Spinal cord (tissue), 10 donors: ENCODE data around the gene THAP7. TPM values are rescaled to one million over a fixed set of nuclear protein-coding genes. Genes with fewer than 3 reads are reported as not detected.
"Not testable (repeated sequence)": the region's sequence is repeated elsewhere in the genome, so short reads cannot be mapped to it uniquely, and the experiment has no call there.

Experiments
- DNase-seq, 6 donors: peaks; one replicate each; pipeline versions ENCODE4 v3.0.0 to v3.0.0-alpha.2; 2013 to 2015; ENCODE audit warnings: low spot score in 6 of 6, low read depth in 4 of 6
- H3K27ac ChIP-seq: one replicate; pipeline ENCODE4 v1.5.1; 2013; ENCODE audit warnings: low read depth, low read length, control low read depth
- H3K27me3 ChIP-seq: one replicate; pipeline ENCODE4 v1.6.1; 2013; ENCODE audit warnings: low read length; ENCODE audit not compliant: control insufficient read depth, insufficient read depth
- H3K36me3 ChIP-seq: one replicate; pipeline ENCODE4 v1.6.1; 2013; ENCODE audit warnings: low read length; ENCODE audit not compliant: control insufficient read depth, insufficient read depth
- H3K4me1 ChIP-seq: one replicate; pipeline ENCODE4 v1.6.1; 2013; ENCODE audit warnings: low read length; ENCODE audit not compliant: control insufficient read depth, insufficient read depth
- H3K4me3 ChIP-seq: one replicate; pipeline ENCODE4 v1.5.1; 2013; ENCODE audit warnings: low read depth, low read length, control low read depth
- H3K9me3 ChIP-seq: one replicate; pipeline ENCODE4 v1.6.1; 2013; ENCODE audit warnings: low read length; ENCODE audit not compliant: control insufficient read depth, insufficient read depth
- WGBS: methylation state at CpG from one replicate; pipeline ENCODE4 v1.1.5; 2013; ENCODE audit warnings: missing lambda C conversion rate; ENCODE audit not compliant: insufficient coverage; 5-methylcytosine and 5-hydroxymethylcytosine counted together
- polyA plus RNA-seq, 2 donors: library from polyadenylated mRNA; unstranded; fragments of 120-200 nt; gene quantifications; one replicate each; pipeline ENCODE4 v1.2.1, GENCODE V29; 2013; ENCODE audit not compliant: insufficient read length in 2 of 2
- total RNA-seq, 2 donors: library from RNA; depleted of rRNA in 1 of 2; stranded (reverse); fragments of 120-200 nt in 1 of 2; fragments of >200 nt in 1 of 2; gene quantifications; one replicate each; pipeline versions ENCODE4 v1.2.3 to v1.2.4, GENCODE V29; 2013 to 2014
- donor health status: healthy.

Gene THAP7
- total and polyA plus RNA-seq, 4 donors = 15.1 to 37.2 (median 30.1) TPM

DNA sequence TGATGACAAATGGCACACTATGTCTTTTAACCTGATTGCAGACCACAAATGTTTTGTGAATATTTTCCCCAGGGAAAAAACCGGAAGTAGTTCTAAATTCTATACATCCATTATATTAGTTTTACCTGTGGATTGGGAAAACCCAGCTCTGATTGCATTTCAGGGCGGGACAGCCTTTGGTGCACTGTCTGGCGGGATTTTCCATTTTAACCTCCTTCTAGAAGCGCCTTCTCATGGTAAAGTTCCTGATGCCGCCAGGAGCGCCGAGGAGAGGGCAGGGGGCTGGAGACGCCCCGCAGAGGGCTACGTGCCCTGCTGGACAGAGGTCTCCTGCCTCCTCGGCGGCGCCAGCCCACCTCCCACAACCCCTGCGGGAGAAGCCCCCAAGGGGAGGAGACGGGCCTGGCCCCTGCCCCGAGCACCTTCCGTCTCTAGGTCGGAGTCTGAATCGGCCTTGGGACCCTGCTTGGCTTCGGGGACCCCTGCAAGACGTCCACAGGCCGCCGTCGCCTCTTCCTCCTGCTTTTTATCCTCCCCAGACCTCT is 11.8 kb upstream of the THAP7 start:
- H3K4me3 ChIP-seq = peak overlapping the region; percentile 53
- H3K27me3 ChIP-seq = no peaks in the 10 kb centered on the region
- 1% methylated on average over 21 of the region's 24 CpGs for WGBS
- peaks cover 10% of the 10 kb centered on the region for H3K36me3 ChIP-seq
- H3K4me1 ChIP-seq = peaks cover 42% of the 10 kb centered on the region
- no peaks in the 10 kb centered on the region for H3K9me3 ChIP-seq
- peak overlapping the region; percentile 77 for H3K27ac ChIP-seq
- peak in 1 of 6 donors; percentile 54 for DNase-seq

DNA sequence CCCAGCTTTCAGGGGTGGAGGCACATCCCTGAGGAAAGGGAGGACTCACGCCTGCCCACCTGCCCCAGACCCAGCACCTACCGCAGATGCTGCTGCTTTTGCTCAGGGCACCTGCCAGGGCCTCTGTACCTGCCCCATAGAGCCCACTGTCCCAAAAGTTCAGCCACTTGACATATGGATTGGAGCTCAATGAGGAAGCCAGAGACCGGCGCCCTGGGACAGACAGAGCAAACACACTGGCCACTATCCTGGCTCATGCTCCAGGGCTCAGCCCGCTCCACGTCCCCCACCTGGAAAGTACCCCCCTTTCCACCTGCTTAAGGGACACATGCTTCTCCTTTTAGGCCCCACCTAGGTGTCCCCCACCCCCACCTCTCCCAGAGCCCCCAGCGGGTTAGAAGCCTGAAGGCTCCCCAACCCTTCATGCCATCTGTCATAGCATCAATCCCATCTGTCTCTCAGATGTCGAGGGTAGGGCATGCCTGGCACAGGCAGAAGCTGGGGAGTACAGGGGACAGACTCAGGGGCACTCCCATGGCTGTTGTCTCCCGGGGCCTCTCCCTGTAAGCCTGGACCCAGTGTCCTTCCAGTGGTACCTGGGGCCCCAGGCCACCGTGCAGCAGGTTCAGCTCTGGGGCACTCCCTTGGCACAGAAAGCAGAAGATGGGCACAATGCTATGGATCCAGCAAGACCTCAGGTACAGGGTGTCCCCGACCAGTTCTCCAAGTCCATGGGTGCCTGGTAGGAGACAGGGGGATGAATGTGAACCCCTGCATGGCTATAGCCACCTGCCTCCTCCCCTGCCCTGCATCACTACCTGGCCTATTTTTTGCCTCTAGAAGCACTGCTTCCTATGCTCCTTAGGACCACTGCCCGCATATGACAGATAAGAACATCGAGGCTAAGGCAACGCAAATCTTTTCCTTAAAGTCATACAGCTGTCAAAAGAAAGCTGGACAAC is 10.8 kb upstream of the THAP7 start:
- Histone ChIP-seq H3K27ac (no peak overlapping the region), H3K9me3 (no peaks in the 10 kb centered on the region), H3K27me3 (no peaks in the 10 kb centered on the region), H3K4me1 (peaks cover 42% of the 10 kb centered on the region), H3K4me3 (no peak overlapping the region), H3K36me3 (peaks cover 15% of the 10 kb centered on the region)
- DNase-seq = peak in 1 of 6 donors; percentile 55
- WGBS = 73% methylated on average over 10 of the region's 14 CpGs

DNA sequence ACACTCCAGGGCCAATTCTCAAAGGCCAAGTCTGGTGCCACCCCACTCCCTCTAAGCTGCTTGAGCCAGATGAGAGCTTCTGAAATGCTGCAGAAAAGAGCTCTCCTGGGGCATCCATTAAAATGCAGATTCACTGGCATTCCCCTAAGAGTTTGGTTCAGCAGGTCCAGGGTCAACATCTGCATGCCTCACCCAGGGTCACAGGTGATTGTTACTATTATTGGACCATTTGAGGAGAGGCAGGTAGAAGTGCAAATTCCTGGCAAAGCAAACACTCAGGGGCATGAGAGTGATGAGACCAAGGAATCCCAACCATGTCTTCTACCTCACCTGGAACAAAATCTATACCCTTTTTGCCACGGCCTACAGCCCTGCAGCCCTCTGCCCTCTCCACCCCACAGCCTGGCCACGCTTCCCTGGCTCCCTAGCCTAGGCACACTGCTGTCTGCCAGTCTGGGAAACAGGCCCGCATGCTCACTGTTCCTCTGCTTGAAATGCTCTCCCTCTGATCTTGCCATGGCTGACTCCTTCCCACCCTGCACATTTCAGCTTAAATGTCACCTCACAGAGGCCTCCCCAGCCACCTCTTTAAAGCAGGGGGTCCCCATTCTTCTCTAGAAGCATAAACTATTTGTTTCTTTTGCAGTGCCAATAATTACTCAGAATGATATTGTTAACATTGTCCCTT is 8.7 kb upstream of the THAP7 start:
- no peak for DNase-seq
- no peak overlapping the region for H3K27ac ChIP-seq
- H3K4me3 ChIP-seq = no peak overlapping the region
- no peaks in the 10 kb centered on the region for H3K9me3 ChIP-seq
- no peaks in the 10 kb centered on the region for H3K27me3 ChIP-seq
- peaks cover 18% of the 10 kb centered on the region for H3K36me3 ChIP-seq
- peaks cover 35% of the 10 kb centered on the region for H3K4me1 ChIP-seq
- 89% methylated on average over 3 of the region's 3 CpGs for WGBS

DNA sequence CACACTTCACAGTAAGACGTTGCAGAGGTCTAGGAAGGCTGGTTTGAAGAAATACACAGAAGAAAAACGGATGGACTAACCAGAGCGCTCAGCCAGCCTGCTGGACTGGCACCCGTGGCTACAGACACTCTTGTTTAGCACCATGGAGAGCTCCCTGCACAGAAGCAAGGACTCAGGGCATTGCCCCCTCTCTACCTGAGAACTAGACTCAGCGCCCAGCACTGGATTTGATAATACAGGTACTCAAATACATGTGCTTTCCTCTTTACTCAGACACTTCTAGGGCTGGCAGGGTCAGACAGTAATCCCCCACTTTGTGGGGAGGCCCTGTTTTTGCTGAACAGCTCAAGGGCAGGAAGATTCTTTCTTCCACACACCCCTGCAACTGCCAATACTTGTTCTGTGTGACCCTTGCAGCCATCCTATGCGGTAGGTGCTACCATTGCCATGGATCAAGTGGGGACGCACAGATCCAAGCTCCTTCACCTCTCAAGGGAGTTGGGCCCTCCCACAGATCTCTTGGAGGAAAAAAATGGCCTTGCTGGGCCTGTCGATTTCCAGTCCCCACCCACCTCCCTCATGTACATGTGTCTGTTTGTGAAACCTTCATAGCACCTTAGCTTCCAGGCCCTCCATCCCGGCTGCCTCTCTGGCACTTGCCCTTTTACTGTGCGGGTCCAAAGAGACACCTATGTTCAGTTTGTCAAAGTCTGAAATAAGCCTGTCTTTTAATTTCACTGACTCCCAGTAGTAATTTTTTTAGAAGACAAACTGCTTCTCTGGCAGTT is 7.9 kb upstream of the THAP7 start:
- 62% methylated on average over 10 of the region's 10 CpGs for WGBS
- H3K9me3 ChIP-seq = no peaks in the 10 kb centered on the region
- DNase-seq = no peak
- H3K4me3 ChIP-seq = no peak overlapping the region
- H3K4me1 ChIP-seq = peaks cover 28% of the 10 kb centered on the region
- peaks cover 25% of the 10 kb centered on the region for H3K36me3 ChIP-seq
- no peak overlapping the region for H3K27ac ChIP-seq
- no peaks in the 10 kb centered on the region for H3K27me3 ChIP-seq

DNA sequence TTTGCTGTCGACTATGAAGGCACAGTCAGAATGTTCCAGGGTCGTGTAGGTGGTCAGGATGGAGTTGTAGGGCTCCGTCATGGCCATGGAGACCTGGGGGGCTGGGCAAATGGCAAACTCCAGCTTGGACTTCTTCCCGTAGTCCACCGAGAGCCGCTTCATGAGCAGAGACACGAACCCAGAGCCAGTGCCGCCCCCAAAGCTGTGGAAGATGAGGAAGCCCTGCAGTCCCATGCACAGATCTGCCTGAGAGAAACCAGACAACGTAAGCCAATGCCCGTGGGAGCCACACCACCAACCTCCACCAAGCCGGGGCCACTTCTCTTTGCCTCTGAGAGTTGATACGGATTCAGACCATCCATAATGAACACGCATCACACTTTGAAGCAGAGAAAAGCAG is 7.3 kb upstream of the THAP7 start:
- H3K27me3 ChIP-seq, DNase-seq, H3K9me3 ChIP-seq, H3K4me3 ChIP-seq, H3K27ac ChIP-seq: not testable (repeated sequence)
- Histone ChIP-seq H3K4me1 (peaks cover 21% of the 10 kb centered on the region), H3K36me3 (peaks cover 25% of the 10 kb centered on the region)
- WGBS = 89% methylated on average over 13 of the region's 13 CpGs

DNA sequence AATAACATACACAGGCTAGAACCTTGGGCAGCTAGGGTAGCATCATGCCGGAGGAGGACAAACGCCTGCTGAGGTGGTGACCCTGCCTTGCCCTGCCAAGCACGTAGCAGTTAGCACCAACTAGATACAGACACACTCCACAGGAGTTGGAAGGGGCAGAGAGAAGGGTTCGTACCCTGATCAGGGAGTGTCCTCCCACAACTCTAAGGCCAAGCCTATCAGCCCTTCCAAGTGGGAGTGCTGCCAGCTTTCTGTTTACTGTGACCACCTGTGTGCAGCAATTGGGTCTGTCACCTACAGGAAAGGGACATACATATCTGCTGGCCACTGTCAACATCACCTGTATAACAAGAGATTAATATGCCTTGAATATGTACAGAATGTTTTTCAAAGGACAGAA is 1.9 kb upstream of the THAP7 start:
- H3K27me3 ChIP-seq = no peaks in the 10 kb centered on the region
- WGBS = 90% methylated on average over 2 of the region's 4 CpGs
- no peak for DNase-seq
- H3K36me3 ChIP-seq = peaks cover 44% of the 10 kb centered on the region
- H3K27ac ChIP-seq = no peak overlapping the region
- no peaks in the 10 kb centered on the region for H3K9me3 ChIP-seq
- peaks cover 39% of the 10 kb centered on the region for H3K4me1 ChIP-seq
- H3K4me3 ChIP-seq = no peak overlapping the region

DNA sequence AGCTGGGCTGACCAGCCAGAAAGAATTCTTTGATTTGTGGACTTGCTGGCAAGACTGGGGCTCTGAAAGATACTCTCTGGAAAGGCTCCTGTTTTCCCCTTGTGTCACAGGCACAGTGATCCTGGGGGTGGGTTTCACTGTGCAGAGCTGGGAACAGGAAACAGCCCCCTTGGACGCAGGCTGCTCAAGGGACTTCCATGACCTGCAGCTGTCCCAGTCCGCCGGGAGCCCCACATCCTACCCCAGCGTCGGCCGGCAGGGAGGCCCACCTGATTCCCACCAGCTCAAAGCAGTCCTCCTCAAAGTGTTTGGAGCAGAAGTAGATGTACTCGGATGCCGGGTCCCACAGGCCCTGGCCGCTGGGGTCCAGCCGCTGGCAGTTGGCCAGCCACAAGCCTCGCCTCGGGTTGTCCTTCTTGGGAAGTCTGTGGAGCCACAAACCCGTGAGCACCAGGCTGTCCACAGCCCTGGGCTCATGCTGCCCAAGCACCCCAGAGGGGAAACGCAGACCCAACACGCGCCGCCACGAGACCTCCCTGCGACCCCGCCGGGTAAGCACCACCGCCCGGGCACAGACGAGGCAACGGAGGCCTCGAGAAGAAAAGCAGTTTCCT is 824 bp downstream of the THAP7 start:
- no peak for DNase-seq
- H3K9me3 ChIP-seq = no peaks in the 10 kb centered on the region
- no peaks in the 10 kb centered on the region for H3K27me3 ChIP-seq
- H3K27ac ChIP-seq = peak overlapping the region; percentile 99
- 8% methylated on average over 26 of the region's 26 CpGs for WGBS
- H3K36me3 ChIP-seq = peaks cover 66% of the 10 kb centered on the region
- peak overlapping the region; percentile 88 for H3K4me3 ChIP-seq
- H3K4me1 ChIP-seq = peaks cover 39% of the 10 kb centered on the region

DNA sequence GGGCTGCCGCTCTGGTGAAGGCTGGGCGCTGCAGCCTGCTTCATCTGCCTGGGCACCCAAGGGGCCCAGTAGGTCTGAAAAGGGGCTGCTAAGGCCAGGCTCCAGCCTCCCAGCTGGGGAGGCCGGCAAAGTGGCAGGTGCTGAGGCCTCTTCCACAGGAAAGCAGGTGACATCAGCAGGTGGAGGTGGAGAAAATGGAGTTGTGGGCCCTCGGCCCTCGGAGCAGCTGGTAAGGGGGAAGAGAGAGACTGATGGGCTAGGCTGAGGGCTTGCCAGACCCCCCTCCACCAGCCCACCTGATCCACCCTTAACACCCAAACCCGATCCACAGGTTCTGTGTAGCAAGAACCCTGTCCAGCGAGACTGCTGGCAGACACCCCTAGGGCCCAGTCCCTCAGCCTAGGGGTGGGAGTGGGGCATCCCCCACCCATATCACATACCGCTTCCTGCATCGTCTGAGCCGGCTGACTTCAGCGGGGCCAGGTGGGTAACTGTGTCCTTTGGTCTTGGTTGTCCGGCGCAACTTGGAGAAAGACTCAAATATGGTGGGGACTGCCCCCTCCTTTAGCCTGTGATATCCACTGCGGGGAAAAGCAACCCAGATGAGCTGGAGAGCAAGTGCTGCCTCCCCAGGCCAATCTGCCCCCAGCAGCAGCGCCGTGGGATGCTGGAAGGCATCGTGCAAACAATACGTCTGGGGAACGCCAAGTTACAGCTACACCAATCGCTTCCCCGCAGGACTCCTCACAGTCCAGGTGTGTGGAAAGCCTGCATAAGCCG is 1.5 kb downstream of the THAP7 start:
- WGBS = 49% methylated on average over 15 of the region's 22 CpGs
- DNase-seq = no peak
- Histone ChIP-seq H3K9me3 (no peaks in the 10 kb centered on the region), H3K4me1 (peaks cover 39% of the 10 kb centered on the region), H3K27ac (no peak overlapping the region), H3K36me3 (peaks cover 67% of the 10 kb centered on the region), H3K27me3 (no peaks in the 10 kb centered on the region), H3K4me3 (peak overlapping the region; percentile 88)
